Uterus (tissue), 2 donors: ENCODE data around the gene BNC2.

Source experiments
- POLR2A ChIP-seq, 2 donors: fragments of 450-650 bp; IDR thresholded peaks; one replicate each; pipeline ENCODE4 v1.6.1; 2016; ENCODE audit warnings: antibody characterized with exemption in 2 of 2, mild to moderate bottlenecking in 1 of 2, moderate library complexity in 1 of 2
- TF ChIP-seq, protein P1 (sequence below), 4 experiments: fragments of 200-600 bp in 2 of 4; fragments of 450-650 bp in 2 of 4; sonication (generic) in 2 of 4; IDR thresholded peaks; one replicate each; pipeline ENCODE4 v1.5.1; 2016 to 2019; ENCODE audit warnings: antibody characterized with exemption in 4 of 4, mild to moderate bottlenecking in 2 of 4, moderate library complexity in 1 of 4

DNA sequence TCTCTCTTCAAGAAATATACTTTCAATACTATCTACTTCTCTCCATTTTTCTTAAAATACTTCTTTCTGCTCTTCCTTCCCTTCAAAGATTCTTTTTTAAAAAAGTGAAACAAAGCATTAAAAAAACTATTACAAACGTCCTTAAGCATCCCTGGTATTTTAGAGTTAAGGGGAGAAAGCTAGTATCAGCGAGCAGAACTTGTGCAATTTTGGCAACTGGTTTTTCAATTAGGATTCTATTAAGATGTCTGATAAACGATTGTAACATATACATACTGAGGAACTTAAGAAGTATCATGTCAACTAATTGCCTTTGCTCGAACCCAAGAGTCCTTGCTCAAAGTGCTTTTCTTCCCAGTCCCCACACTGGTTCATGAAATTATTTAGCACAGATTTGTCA lies 459.2 kb downstream of the BNC2 start:
- TF ChIP-seq, protein P1, sequence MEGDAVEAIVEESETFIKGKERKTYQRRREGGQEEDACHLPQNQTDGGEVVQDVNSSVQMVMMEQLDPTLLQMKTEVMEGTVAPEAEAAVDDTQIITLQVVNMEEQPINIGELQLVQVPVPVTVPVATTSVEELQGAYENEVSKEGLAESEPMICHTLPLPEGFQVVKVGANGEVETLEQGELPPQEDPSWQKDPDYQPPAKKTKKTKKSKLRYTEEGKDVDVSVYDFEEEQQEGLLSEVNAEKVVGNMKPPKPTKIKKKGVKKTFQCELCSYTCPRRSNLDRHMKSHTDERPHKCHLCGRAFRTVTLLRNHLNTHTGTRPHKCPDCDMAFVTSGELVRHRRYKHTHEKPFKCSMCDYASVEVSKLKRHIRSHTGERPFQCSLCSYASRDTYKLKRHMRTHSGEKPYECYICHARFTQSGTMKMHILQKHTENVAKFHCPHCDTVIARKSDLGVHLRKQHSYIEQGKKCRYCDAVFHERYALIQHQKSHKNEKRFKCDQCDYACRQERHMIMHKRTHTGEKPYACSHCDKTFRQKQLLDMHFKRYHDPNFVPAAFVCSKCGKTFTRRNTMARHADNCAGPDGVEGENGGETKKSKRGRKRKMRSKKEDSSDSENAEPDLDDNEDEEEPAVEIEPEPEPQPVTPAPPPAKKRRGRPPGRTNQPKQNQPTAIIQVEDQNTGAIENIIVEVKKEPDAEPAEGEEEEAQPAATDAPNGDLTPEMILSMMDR (IDR thresholded peaks at IDR 0.05), result no peak
- no peak for TF ChIP-seq POLR2A (IDR thresholded peaks at IDR 0.05)
